IPS-18c (cell line): ENCODE data around the gene FRA10AC1.

Source experiments
- H3K4me3 ChIP-seq: 2 replicates; pipeline ENCODE4 v1.7.0; 2013; ENCODE audit warnings: low read depth, mild to moderate bottlenecking, low read length, moderate library complexity; ENCODE audit not compliant: insufficient read depth
- H3K9me3 ChIP-seq: one replicate; pipeline ENCODE4 v1.6.1; 2013; ENCODE audit warnings: mild to moderate bottlenecking, low read length, moderate library complexity; ENCODE audit not compliant: control insufficient read depth, insufficient read depth

Gene FRA10AC1, protein sequence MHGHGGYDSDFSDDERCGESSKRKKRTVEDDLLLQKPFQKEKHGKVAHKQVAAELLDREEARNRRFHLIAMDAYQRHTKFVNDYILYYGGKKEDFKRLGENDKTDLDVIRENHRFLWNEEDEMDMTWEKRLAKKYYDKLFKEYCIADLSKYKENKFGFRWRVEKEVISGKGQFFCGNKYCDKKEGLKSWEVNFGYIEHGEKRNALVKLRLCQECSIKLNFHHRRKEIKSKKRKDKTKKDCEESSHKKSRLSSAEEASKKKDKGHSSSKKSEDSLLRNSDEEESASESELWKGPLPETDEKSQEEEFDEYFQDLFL

DNA sequence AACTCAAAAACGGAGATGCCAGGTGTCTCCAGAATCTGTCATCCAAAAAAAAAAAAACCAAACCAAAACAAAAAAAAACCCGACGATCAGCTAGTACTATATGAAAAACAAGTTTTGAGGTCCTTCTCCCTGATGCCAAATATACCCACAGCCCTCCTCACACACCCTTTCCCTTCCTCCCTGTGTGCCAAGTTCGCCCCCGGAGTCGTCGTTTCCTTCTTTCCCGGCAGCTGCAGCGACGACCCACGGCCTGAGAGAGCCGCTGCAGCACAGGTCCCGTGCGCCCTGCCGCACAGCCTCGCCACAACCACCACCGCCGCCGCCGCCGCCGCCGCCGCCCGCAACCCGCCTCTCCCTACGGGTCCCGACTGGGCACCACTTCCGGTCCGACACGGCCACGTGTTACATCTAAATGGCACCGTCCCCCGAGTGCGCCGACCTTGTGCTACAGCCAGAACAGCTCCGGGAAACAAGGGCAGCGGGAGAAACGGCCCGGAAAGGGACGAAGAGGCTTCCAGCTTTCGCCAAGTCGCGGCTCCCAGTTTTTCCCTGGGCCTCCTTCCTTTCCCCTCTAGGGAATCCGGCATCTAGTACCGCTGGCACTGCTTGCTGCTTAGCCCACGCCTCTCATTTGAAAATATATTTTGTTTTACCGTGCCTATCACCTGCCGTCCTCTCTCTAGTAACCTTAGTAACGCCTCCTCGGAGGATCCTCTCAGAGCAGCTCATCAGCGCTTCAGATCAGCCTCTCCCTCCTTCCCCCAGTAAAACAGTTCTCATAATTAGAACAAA, at the start of gene FRA10AC1:
Gene FRA10AC1, minus strand, starts transcription at position 383 of the 792 bp plus-strand sequence. CDS start 2,486 bp downstream, outside the sequence.
- Histone ChIP-seq H3K9me3 (no peaks in the 10 kb centered on the region), H3K4me3 (peak within 1 kb of the TSS; percentile 75)

DNA sequence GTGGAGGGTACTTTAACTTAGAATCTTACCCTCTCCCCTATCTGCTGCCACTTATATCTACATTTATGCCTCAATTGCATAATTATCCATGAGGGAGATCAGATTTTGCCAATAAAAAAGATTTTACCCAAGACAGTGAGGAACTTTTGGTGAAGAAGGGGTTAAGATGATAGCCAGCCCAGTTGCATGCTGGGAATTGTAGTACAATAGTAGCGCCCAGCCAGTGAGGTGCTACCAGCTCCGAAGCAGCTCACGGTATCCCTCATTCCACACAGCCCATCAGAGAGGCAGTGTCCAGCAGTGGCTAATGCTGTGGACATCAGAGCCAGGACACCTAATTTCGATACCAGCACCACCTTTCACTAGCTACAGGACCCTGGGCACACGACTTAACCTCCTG, 49.4 kb upstream of the FRA10AC1 start:
- no peak overlapping the region; the same call in 1 of the 2 replicates for H3K4me3 ChIP-seq

DNA sequence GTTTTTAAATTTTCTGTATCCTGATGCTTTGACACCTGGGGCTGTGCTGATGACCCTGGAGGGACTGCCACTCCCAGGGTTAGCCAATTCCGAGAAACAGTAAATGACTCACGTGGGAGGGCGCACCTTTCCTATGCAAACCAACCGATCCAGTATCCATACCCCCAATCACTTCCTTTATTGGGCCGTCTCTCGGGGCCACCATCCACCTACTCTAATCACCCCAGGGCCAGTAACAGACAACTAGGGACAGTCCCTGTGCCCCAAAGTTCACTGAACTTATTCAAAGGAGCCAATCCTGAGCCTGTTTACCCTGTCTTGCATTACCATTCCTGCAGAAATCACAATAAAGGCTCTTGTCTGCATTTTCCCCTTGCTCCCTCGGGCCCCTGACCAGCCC, 48.7 kb upstream of the FRA10AC1 start:
- Histone ChIP-seq H3K9me3 (no peaks in the 10 kb centered on the region), H3K4me3 (no peak overlapping the region)

More for the DNA sequence above, 49.4 kb upstream of the FRA10AC1 start:
- H3K9me3 ChIP-seq: no peaks in the 10 kb centered on the region

DNA sequence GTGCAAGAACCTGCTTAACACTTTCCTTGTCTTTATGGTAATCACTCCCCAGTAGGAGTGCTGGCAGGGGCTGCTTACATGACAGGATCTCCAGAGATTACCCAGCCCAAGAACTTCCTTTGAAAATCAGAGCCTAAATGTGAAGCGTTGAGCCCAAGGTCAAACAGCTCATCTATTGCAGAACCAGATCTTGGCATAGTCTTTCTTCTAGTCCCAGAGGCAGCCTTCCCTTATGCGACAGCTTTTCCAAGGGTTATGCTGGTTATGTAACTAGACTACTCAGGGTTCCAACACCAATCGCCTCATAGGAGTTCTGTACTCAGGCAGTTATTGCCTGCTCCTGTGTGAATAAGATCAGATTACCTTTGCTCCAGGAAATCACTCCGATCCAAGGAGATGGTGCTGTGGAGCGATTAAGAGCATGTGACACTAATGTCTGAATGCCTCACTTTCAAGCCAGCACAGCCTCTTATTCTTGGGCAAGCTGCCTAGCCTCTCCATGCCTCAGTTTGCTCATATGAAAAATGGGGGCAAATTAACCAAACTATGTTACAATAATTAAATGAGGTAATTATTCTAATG, 46.9 kb upstream of the FRA10AC1 start:
- Histone ChIP-seq H3K4me3 (no peak overlapping the region), H3K9me3 (no peaks in the 10 kb centered on the region)

DNA sequence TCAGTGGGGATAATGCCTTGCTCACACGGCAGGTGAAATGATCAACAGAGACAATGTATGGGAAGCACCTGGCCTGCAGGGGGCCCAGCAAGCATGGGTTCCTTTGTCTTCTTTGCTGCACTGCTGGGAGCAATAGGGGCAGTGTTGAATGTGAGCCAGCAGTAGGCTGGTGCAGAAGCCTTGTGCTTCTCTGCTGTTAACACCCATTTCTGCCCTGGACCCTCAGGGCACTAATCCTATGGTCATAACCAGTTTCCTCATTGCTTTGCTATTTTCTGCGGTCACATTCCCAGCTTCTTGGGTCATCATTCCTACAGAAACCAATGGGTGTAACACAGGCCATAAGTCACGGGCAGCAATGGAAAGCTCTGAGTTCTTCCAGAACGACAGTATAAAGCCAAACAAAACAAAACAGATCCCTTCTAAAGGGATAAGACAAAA, 44.5 kb upstream of the FRA10AC1 start:
- Histone ChIP-seq H3K4me3 (no peak overlapping the region), H3K9me3 (no peaks in the 10 kb centered on the region)

DNA sequence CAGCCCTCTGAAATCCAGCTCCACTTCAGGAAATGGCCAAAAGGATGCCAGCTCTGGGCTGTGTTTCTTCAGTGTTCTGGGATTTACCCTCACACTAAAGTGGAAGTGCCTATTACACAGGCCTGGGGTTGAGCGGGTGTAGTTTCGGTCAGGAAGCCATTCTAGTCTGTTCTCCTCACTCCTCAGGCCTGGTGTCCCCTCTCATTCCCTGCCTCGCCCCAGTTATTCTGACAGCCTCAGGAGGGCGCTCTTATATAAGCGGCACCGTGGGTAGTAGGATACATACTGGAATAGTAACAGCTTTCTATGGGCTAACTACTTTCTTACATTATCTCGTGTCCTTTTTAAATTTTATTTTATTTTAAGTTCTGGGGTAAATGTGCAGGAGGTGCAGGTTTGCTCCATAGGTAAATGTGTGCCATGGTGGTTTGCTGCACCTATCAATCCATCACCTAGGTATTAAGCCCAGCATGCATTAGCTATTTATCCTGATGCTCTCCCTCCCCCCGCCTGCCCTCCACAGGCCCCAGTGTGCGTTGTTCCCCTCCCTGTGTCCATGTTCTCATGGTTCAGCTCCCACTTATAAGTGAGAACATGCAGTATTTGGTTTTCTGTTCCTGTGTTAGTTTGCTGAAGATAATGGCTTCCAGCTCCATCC, 43.1 kb upstream of the FRA10AC1 start:
- Histone ChIP-seq H3K4me3 (no peak overlapping the region), H3K9me3 (no peaks in the 10 kb centered on the region)

DNA sequence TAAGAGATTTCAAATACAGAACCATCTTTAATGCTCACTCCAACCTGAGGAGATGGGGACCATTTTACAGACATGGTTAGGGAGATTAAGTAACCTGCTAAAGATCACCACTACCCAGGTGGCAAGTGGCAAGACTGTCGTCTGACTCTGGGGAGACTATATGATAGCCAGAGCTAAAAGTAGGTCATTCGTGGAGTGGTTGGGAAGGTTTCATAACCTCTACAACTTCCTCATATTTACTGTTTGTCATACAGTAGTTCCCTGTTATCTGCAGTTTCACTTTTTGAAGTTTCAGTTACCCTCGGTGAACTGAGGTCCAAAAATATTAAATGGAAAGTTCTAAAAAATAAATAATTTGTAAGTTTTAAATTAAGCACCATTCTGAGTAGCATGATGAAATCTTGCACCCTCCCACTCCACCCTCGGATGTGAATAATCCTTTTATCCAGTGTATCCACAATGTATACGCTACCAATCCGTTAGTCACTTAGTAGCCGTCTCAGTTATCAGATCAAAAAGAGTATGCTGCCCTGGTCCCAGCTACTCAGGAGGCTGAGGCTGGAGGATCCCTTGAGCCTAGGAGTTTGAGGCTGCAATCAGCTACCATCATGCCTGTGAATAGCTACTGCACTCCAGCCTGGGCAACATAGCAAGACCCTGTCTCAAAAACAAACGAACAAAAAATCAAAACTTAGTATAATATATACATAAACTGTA, 40.4 kb upstream of the FRA10AC1 start:
- Histone ChIP-seq H3K9me3 (no peaks in the 10 kb centered on the region), H3K4me3 (no peak overlapping the region)

DNA sequence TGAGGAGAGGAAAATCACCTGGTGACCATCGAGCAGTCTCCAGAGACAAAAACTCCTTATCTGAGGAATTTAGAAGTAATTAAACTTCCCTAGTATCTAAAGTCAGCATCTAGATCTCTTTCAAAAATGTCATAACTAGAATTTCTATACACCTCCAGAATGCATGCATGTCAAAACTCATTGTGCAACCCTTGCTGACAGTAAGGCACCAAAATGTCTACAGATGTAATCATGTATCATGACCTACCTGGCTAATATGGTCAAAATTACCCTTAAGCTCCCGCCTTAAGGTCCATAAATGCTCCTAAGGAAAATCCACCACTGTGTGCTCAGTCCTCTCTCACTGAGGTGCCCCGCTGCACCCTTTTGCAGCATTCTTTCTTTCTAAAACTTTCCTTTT, 39.0 kb upstream of the FRA10AC1 start:
- Histone ChIP-seq H3K9me3 (no peaks in the 10 kb centered on the region), H3K4me3 (no peak overlapping the region)

DNA sequence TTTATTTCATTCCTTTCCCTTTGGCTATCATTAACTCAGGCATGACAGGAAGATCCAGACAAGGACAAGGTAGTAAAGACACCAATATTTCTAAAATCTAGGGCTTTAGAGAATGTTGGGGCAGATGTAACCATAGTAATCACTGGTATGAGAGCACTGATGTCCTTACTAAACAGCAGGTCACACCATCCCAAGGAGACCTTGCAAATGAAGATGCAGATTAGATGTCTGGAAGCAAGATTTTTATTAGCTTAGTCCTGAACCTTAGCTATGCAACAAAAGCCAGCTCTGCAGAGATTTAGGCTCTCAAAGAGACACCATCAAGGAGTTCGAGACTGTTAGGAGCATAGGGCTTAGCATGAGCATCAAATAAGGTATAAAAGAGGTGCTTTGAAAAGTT, 23.6 kb upstream of the FRA10AC1 start:
- peaks cover 2% of the 10 kb centered on the region for H3K9me3 ChIP-seq
- H3K4me3 ChIP-seq: no peak overlapping the region

DNA sequence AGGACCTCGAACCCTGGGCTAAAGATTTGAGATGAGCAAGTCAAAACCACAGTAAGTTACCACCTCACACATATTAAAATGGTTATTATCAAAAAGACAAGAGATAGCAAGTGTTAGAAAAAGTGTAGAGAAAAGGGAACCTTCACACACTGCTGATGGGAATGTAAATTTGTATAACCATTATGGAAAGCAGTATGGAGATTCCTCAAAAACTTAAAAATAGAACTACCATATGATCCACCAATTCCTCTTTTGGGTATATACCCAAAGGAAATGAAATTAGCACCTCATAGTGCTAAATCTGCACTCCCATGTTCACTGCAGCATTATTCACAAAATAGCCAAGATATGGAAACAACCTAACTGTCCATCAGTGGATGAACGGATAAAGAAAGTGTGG, 20.8 kb upstream of the FRA10AC1 start:
- Histone ChIP-seq H3K9me3 (peaks cover 2% of the 10 kb centered on the region), H3K4me3 (no peak overlapping the region)

DNA sequence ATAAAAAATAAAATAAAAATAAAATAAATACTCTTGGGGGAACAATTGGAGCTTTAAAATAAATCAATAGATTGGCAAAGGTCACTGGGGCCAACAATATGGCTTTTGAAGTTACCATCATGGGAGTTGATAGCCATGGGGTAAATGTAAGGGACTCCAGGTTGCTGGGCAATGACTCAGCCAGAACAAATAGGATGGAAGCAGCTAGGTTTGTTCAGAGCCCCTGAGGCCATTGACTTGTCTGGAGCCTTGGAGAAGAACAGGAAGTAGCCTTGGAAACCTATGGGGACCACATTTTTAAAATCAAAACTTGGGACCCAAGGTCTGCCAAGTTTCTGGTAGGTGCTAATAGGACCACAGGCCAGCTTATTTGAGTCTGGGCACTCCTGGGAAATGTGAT, 20.2 kb upstream of the FRA10AC1 start:
- Histone ChIP-seq H3K4me3 (no peak overlapping the region), H3K9me3 (peaks cover 2% of the 10 kb centered on the region)

DNA sequence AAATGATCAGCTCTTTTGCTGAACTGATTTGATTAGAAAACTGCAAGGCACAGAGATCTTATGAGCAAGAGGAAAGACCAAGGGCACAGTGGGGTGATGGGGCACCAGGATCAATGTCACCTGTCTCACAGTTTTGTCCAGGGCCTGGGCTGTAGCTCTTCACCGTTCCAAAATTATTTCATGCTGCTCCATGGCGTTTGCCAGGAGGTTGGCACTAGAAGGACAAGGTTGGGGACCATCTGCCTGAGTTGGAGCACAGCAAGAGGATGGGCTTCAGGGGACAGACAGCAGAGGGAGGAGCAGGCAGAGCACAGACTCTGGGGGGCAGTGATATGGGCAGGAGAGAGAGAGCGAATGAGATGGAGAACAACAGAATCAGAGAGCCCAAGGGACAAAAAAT, 17.5 kb upstream of the FRA10AC1 start:
- Histone ChIP-seq H3K9me3 (peaks cover 2% of the 10 kb centered on the region), H3K4me3 (no peak overlapping the region)

DNA sequence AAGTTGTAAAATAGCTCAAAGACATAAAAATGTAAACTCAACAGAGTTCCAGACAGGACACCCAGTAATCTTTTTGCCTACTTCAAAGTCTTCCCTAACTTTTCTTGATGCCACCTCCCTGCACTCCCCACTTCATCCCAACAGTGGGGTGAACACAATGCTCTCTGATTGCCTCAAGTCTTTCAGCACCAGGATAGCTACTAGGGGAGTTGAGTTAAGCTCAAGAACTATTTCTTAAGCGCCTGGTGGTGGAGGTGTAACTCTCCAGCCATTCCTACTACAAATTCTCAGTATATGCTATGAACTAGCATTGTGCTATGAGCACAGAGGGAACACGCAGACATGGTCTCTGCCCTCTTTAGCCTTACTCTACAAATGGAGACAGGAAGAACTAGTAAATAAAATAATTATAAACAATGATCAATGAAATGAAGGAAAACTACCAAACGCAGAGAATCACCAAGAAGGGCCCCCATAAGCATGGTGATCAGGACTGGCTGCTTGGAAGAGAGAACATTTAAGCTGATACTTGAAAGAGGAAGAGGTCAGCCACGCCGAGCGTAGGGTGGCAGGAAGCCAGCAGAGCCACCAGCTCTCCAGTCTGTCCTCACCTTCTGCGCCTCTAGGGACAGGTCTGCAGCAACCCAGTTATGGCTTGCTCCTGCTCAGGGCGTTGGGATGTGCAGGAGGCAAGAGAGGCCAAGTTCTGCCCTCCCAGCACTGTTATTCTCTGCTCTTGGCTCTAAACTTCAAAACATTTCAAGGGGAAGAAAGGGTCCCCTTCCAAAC, 16.7 kb upstream of the FRA10AC1 start:
- H3K9me3 ChIP-seq: peaks cover 2% of the 10 kb centered on the region
- no peak overlapping the region for H3K4me3 ChIP-seq

DNA sequence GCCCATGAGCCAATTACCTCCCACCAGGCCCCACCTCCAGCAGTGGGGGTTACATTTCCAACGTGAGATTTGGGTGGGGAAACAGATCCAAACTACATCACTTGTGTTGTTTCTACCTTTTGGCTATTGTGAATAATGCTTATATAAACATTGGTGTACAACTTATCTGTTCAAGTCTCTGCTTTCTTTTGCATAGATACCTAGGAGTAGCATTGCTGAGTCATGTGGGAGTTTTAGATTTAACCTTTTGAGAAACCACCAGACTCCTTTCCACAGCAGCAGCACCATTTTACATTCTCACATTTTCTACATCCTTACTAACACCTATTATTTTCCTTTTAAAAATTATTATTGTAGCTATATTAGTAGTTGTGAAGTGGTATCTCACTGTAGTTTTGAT, 14.4 kb upstream of the FRA10AC1 start:
- H3K4me3 ChIP-seq: no peak overlapping the region
- H3K9me3 ChIP-seq: peaks cover 2% of the 10 kb centered on the region

DNA sequence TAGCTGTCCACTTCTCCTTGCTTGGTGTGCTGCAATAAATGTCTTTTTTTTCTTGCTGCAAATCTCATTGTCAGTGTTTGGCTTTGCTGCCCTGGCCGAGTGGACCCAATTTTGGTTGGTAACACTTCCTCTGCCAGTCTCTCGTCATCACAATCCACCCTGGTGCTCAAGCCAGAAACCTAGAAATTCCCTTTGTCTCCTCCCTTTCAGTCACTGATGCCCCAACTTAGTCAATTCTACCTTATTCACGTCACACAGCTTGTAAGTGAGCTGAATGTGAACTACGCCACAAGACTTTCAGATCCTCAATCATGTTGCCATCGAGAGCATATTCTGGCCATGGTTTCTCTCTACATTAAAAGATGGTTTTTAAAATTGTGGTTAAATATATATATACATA, 13.0 kb upstream of the FRA10AC1 start:
- Histone ChIP-seq H3K9me3 (no peaks in the 10 kb centered on the region), H3K4me3 (no peak overlapping the region)

DNA sequence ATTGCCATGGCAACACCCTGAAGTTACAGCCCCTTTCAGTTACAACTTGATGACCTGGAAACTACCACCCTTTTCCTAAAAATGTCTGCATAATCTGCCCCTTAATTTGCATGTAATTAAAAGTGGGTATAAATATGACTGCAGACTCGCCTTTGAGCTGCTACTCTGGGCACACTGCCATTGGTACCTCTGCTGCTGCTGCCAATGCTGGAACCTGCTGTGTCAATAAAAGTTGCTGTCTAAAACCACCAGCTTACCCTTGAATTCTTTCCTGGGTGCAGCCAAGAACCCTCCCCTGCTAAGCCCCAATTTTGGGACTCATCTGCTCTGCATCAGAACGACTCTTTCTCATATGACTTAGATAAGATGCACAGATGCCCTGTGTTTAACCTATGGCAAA, 10.2 kb upstream of the FRA10AC1 start:
- no peak overlapping the region for H3K4me3 ChIP-seq
- no peaks in the 10 kb centered on the region for H3K9me3 ChIP-seq
